GDM1 (cell line): ENCODE data around the gene RBP4.

Experiments
- DNase-seq: peaks from one replicate; lab custom pipeline; 2025; lab: John Stamatoyannopoulos, UW

The RBP4 gene

GRCh38 chr10:93595378-93596161 is 5.5 kb downstream of the RBP4 start:
- DNase-seq = no peak

- no peak for DNase-seq
Measured at GRCh38 chr10:93594518-93594917, 6.5 kb downstream of the RBP4 start.

- DNase-seq = no peak
Measured at GRCh38 chr10:93593749-93594148, 7.3 kb downstream of the RBP4 start.

- DNase-seq = no peak
Measured at GRCh38 chr10:93593254-93593653, 7.8 kb downstream of the RBP4 start.

GRCh38 chr10:93591065-93591808 is 9.8 kb downstream of the RBP4 start:
- no peak for DNase-seq

GRCh38 chr10:93590638-93591037 is 10.4 kb downstream of the RBP4 start:
- no peak for DNase-seq

GRCh38 chr10:93589648-93590562 is 11.1 kb downstream of the RBP4 start:
- DNase-seq = no peak

- DNase-seq = no peak
Measured at GRCh38 chr10:93584445-93584844, 16.6 kb downstream of the RBP4 start.

- DNase-seq = no peak
Measured at GRCh38 chr10:93580828-93581227, 20.2 kb downstream of the RBP4 start.

- no peak for DNase-seq
Measured at GRCh38 chr10:93579985-93580711, 20.9 kb downstream of the RBP4 start.

GRCh38 chr10:93579089-93579488 is 21.9 kb downstream of the RBP4 start:
- no peak for DNase-seq

GRCh38 chr10:93577565-93577964 is 23.5 kb downstream of the RBP4 start:
- no peak for DNase-seq

- no peak for DNase-seq
Measured at GRCh38 chr10:93576888-93577287, 24.1 kb downstream of the RBP4 start.

GRCh38 chr10:93573924-93574323 is 27.1 kb downstream of the RBP4 start:
- DNase-seq = no peak

GRCh38 chr10:93573051-93573909 is 27.8 kb downstream of the RBP4 start:
- DNase-seq = peak; percentile 54

- no peak for DNase-seq
Measured at GRCh38 chr10:93572606-93573005, 28.4 kb downstream of the RBP4 start.

GRCh38 chr10:93570383-93570782 is 30.7 kb downstream of the RBP4 start:
- DNase-seq = no peak

GRCh38 chr10:93568105-93568390 is 33.0 kb downstream of the RBP4 start:
- no peak for DNase-seq

- no peak for DNase-seq
Measured at GRCh38 chr10:93567277-93568104, 33.5 kb downstream of the RBP4 start.
